ENCODE measurements around the gene ANP32E.

DNA sequence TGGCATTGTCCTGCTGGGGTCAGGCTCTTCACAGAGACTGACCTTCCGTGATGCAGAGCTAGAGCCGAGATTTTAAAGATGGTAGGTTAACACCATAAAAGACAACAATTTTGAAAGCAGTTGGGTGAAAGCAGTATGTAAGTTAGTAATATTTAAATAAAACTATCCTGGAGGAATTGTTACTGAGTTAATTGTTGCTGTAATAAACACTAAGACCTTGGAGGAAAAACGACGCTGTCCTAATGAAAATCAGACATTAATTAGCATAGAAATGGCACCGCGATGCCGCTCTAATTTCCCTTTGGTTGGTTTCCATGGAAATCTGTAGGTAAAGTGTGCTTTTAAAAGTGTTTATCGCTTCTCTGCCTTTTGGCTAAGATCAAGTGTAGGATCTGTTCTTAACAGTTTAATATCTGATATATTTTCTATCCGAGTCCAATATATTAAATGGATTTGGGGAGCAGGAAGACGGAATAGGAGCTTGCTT lies 745 bp upstream of the ANP32E start:
- TF ChIP-seq POLR2AphosphoS5 (IDR thresholded peaks at IDR 0.05; ENCODE audit: low read depth, low read length), result no peak
- no peak for TF ChIP-seq POLR2A (IDR thresholded peaks at IDR 0.05; ENCODE audit: low read depth, low read length)
